Measurements from ENCODE around the gene DAP3. TPM values are rescaled to one million over a fixed set of nuclear protein-coding genes. Genes with fewer than 3 reads are reported as not detected.

Gene DAP3
- total and polyA plus RNA-seq, 2 of the 8 experiments (the other 6 are each of a cell fraction or from before 2014, with no cell fraction given): 66.3 to 87.1 TPM

- no peak for TF ChIP-seq CHD7 (IDR thresholded peaks at IDR 0.05; ENCODE audit: insufficient replicate concordance, low read length)
- TF ChIP-seq SUZ12 (IDR thresholded peaks at IDR 0.05; ENCODE audit: low read length): no peak
- TF ChIP-seq CTBP2 (IDR thresholded peaks at IDR 0.05; ENCODE audit: borderline replicate concordance, insufficient read depth, insufficient read length, low read length): no peak
- no peak for TF ChIP-seq EP300 (IDR thresholded peaks at IDR 0.05; ENCODE audit: borderline replicate concordance in 1 of 2, low read depth in 2 of 2, low read length in 2 of 2)
- TF ChIP-seq ASH2L (IDR thresholded peaks at IDR 0.05; ENCODE audit: low read length): no peak
- TF ChIP-seq RFX5 (IDR thresholded peaks at IDR 0.05; ENCODE audit: borderline replicate concordance, low read depth, low read length): no peak
- no peak for TF ChIP-seq JUN (IDR thresholded peaks at IDR 0.05; ENCODE audit: low read depth, low read length)
- TF ChIP-seq SIX5 (IDR thresholded peaks at IDR 0.05; ENCODE audit: low read depth, low read length): no peak
- no peak for TF ChIP-seq ATF3 (IDR thresholded peaks at IDR 0.05; ENCODE audit: insufficient read depth, low read depth, low read length)
- TF ChIP-seq SP2 (IDR thresholded peaks at IDR 0.05; ENCODE audit: low read length): no peak
- no peak for TF ChIP-seq CHD1 (IDR thresholded peaks at IDR 0.05; ENCODE audit: low read depth, low read length)
- no peak for TF ChIP-seq CHD2 (IDR thresholded peaks at IDR 0.05; ENCODE audit: low read length)
These were observed 17.2 kb downstream of the DAP3 start (continued) for GRCh38 chr1:155706139-155706538.
